D721Med (cell line): Measurements from ENCODE around the gene IRF2BP1.
A peak's percentile ranks its signal among the peaks of the same experiment; 100 is the strongest.

Experiments
- DNase-seq: peaks from one replicate; pipeline ENCODE4 v3.0.0; 2011; ENCODE audit warnings: low spot score; ENCODE audit not compliant: insufficient read length
- FAIRE-seq: peaks from 2 replicates; lab custom pipeline; 2011; peaks lifted over from hg19 to GRCh38; lab: Jason Lieb, UNC
- TF ChIP-seq, protein P1 (sequence below): IDR thresholded peaks from 2 replicates; pipeline ENCODE4 v1.5.1; 2012; ENCODE audit warnings: mild to moderate bottlenecking, control low read depth; ENCODE audit not compliant: insufficient read depth; ENCODE audit errors: missing control alignments

IRF2BP1 gene

DNA sequence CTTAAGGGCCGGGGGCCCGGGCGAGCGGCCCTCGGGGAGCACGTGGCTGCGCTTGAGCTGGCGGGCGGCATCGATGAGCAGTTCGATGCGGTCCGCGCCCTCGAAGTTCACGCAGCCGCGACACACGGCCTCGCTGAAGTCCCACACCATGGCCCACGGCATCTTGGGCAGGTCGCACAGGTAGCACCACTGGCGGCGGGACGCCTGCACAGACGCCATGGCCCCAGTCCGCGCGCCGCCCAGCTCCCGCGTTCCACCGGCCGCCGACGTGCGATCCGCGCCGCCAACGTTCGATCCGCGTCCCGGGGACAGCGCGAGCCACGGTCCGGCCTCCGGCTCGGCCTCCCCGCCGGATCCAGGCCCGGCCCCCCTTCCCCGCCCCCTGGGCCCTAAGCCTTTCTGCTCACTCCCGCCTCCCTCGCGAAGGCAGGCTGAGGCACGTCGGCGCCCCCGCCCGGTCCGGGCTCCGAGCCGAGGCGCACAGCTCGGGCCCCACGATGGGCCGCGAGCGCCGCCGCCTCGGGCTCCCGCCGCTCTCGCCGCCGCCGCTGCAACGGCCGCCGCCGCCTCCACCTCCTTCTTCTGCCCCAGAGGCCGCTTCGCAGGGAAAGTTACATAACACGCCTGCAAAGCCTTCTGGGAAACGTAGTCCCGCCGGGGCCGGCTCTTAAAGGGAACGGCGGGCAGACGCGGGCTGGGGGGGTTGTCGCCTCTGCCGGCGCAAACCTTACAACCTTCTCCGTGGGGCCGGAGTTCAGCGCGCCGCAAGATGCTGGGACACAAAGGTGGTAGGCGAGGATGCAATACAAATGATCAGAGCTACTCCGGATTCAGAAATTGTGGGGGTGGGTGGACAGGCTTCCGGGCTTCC is at the start of gene IRF2BP1:
Gene IRF2BP1 (minus strand): TSS at position 586 of the 871 bp plus-strand sequence. CDS start 367 bp downstream, at position 219.
- FAIRE-seq: no peak
- DNase-seq: peak; percentile 75
- TF ChIP-seq, protein P1, sequence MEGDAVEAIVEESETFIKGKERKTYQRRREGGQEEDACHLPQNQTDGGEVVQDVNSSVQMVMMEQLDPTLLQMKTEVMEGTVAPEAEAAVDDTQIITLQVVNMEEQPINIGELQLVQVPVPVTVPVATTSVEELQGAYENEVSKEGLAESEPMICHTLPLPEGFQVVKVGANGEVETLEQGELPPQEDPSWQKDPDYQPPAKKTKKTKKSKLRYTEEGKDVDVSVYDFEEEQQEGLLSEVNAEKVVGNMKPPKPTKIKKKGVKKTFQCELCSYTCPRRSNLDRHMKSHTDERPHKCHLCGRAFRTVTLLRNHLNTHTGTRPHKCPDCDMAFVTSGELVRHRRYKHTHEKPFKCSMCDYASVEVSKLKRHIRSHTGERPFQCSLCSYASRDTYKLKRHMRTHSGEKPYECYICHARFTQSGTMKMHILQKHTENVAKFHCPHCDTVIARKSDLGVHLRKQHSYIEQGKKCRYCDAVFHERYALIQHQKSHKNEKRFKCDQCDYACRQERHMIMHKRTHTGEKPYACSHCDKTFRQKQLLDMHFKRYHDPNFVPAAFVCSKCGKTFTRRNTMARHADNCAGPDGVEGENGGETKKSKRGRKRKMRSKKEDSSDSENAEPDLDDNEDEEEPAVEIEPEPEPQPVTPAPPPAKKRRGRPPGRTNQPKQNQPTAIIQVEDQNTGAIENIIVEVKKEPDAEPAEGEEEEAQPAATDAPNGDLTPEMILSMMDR: no peak

DNA sequence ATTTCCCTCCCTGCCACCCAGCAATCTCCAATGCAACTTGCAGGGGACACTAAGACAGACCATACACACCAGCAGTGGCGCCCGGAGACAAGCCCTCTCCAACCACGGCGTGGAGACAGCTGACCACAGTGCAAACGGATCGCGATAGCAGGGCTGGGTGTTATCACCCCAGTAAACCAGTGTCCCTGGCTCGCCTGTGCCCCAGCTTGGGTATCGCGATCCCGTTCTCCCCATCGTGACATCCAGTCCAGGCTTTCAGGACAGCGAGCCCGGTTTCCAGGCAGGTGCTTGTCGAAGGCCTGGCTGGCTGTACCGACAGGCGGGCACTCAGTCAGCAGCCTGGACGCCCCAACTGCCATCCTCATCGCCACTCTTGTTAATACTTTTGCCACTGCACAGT is 49.3 kb upstream of the IRF2BP1 start:
- FAIRE-seq: no peak
- DNase-seq: no peak
- TF ChIP-seq, protein P1: no peak

DNA sequence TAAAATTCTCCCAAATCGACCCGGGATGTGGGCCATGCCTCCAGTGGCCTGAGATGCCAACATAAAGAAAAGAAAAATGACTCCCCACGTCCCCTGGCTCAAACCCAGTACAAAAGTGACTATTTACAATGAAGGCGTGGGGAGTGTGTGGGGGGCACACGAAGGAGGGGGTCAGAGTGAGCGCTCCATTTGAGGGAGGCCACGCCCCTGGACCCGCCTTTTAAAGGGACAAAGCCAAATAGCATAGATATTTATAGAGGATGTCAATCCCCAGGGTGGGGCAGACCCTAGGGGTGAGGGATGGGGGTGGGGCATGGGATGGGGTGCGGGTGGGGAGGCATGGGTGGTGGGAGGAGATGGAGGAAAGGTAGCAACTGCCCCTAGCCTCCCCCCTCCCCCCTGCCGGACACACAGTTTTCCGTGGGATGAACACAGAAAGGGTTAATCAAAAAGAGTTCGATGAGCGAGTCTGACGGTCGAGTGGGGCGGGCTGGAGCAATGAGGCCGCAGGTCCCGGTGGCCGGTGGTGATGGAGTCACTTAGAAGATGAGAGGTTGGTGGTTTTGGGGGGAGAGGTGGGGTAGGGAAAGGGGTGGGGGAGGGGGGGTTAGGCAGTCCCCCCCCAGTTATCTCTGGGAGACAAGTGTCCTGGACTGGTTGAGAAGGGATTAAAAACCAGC is 48.8 kb upstream of the IRF2BP1 start:
- FAIRE-seq (no peak), DNase-seq (no peak)
- TF ChIP-seq, protein P1: no peak

- TF ChIP-seq, protein P1: no peak
- FAIRE-seq: no peak
- DNase-seq: no peak
These were observed 47.8 kb upstream of the IRF2BP1 start for GRCh38 chr19:45933759-45934158.

GRCh38 chr19:45931055-45931454 is 45.1 kb upstream of the IRF2BP1 start:
- FAIRE-seq (no peak), DNase-seq (no peak)
- TF ChIP-seq, protein P1: no peak

GRCh38 chr19:45929247-45929646 is 43.3 kb upstream of the IRF2BP1 start:
- FAIRE-seq (no peak), DNase-seq (no peak)
- TF ChIP-seq, protein P1: no peak
